Measurements from ENCODE around the gene P3H4.

Gene P3H4

DNA sequence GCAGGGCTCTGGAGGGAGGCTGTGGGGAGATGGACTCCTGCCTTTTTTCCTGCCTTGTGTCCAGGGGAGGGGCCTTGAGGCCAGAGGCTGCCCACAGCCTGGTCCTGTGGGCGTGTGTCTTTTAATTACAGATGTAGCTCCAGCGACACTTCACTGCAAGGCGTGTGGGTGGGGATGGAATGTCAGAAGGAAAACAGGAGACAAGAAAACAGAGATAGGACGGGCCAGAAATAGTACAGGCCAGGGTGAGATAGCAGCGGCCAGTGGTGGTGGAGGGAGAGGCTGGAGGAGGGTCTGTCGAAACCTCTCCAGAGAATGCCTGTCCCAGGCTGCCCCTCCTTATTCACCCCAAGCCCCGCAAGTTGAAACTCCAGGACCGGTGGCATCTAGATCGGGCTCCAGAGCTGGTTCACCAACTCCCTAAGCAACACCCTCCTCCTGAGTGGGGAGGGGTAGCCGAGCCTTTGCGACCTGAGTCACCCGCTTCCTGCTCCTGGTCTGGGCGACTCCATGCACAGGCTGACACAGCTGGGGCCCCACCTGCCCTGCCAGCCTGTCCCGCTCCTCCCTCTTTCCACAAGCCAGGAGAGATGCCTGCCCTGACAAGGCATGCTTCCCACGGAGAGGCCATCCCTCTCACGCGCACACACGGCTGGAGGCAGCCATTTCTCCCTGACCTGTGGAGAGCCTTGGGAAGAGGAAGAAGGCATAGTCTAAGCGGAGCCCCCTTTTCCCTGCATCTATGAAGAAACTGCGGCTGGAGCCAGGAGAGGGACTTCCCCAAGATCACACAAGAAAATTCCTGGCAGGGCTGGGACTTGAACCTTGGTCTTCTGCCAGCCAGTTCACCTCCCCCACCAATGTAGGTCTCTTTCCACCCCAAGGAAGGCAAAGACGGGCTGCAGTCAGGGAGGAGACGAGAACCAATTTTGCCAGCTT, 18.6 kb downstream of the P3H4 start:
- no peaks in the 10 kb centered on the region for H3K36me3 ChIP-seq (ENCODE audit: control insufficient read depth, insufficient read depth, low read length)
- no peak overlapping the region for H3K4me3 ChIP-seq (ENCODE audit: low read length)
- H3K4me1 ChIP-seq (ENCODE audit: control insufficient read depth, insufficient read depth, low read length), result peaks cover 5% of the 10 kb centered on the region; the same call in 1 of the 2 replicates
- H3K27me3 ChIP-seq (ENCODE audit: control insufficient read depth, insufficient read depth, low read length), result no peaks in the 10 kb centered on the region
- WGBS (ENCODE audit: insufficient coverage, insufficient read length), result no CpG with 5 or more reads among the region's 22 CpGs
- no peak overlapping the region for H3K27ac ChIP-seq (ENCODE audit: low read length)
- H3K9me3 ChIP-seq (ENCODE audit: control insufficient read depth, insufficient read depth, low read length), result no peaks in the 10 kb centered on the region
- DNase-seq (ENCODE audit: low read depth, low spot score), result no peak

DNA sequence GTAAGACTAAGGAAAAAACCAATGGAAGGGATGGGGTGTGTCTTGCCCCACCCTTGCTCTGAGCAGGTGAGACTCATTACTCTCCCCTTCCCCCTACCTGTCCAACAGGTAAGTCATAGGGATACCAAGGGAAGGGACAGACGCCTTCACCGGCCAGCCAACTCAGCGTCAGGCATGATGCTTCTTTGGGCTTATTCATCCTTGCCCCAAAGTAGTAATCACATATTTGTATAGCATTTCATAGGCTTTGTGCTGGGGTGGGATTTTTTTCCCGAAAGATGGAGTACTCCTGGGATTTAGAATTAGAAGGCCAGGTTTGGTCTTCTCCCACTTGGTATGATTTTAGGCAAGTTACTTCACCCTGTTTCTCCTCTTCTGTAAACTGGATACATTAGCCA, 24.7 kb downstream of the P3H4 start:
- WGBS (ENCODE audit: insufficient coverage, insufficient read length), result no CpG with 5 or more reads among the region's 4 CpGs
- no peak overlapping the region for H3K4me3 ChIP-seq (ENCODE audit: low read length)
- no peak overlapping the region for H3K27ac ChIP-seq (ENCODE audit: low read length)
- H3K4me1 ChIP-seq (ENCODE audit: control insufficient read depth, insufficient read depth, low read length), result peaks cover 2% of the 10 kb centered on the region; the same call in 1 of the 2 replicates
- H3K9me3 ChIP-seq (ENCODE audit: control insufficient read depth, insufficient read depth, low read length), result no peaks in the 10 kb centered on the region
- no peaks in the 10 kb centered on the region for H3K27me3 ChIP-seq (ENCODE audit: control insufficient read depth, insufficient read depth, low read length)
- H3K36me3 ChIP-seq (ENCODE audit: control insufficient read depth, insufficient read depth, low read length), result no peaks in the 10 kb centered on the region
- DNase-seq (ENCODE audit: low read depth, low spot score), result no peak

DNA sequence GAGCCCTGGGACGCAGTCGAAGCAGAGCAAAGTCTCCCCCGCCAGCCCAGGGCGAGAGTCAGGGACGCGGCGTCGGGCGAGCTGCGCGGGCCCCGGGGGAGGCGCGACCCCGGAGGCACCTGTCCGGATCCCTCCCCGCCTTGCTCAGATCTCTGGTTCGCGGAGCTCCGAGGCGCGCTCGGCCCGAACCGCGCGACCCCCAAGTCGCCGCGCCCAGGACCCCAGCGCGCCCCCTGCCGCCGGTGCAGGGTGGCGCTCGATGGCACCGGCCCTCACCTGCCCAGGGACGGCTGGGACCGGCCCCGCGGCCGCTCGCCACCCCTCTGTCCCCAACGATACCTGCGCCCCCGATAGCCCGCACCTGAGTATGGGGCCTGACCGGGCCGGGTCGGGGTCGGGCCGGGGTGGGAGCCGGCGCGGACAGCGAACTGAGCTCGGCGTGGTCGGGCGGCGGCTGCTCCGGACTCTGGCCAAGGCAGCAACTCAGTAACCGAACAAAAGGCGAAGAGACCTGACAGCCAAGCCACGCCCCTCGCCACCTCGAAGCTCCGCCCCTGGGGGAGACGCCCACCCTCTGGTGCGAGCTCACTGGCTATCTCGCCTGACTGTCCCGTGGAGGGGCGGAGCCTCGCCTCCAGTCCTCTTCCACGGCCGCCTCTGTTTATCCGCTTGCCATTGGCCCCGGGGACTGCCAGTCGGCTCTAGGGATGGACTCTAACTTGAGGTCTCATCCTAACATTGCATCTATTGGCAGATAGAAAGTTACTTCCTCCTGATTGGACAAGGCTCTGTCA, 25.3 kb downstream of the P3H4 start, which contains the start of gene JUP:
Gene JUP (minus strand): TSS at position 485 of the 794 bp plus-strand sequence. CDS start 14,857 bp downstream, outside the sequence.
- H3K4me1 ChIP-seq (ENCODE audit: control insufficient read depth, insufficient read depth, low read length), result peaks cover 2% of the 10 kb centered on the region; the same call in 1 of the 2 replicates
- no CpG with 5 or more reads among the region's 79 CpGs for WGBS (ENCODE audit: insufficient coverage, insufficient read length)
- H3K27ac ChIP-seq (ENCODE audit: low read length), result no peak within 1 kb of the TSS
- peak within 1 kb of the TSS; percentile 79 for H3K4me3 ChIP-seq (ENCODE audit: low read length)
- no peaks in the 10 kb centered on the region for H3K36me3 ChIP-seq (ENCODE audit: control insufficient read depth, insufficient read depth, low read length)
- no peaks in the 10 kb centered on the region for H3K9me3 ChIP-seq (ENCODE audit: control insufficient read depth, insufficient read depth, low read length)
- no peaks in the 10 kb centered on the region for H3K27me3 ChIP-seq (ENCODE audit: control insufficient read depth, insufficient read depth, low read length)
- peak; percentile 99 for DNase-seq (ENCODE audit: low read depth, low spot score)

DNA sequence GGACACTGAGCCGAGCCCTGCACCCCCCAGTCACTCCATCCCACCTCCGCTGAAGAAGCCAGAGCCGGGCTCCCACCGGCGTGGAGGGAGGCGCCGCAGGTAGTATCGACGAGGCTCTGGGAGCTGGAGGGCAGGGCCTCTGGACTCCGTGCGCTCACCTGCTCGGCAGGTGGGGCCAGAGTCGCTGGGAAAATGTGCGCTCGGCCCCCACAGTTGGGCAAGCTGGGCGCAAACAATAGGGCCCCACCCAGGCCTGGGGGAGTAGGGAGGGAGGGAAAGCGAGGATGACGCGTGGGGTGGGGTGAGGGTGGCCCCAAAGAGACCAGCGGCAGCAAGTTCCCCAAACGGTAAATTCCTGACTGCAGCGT, 25.9 kb downstream of the P3H4 start:
- Histone ChIP-seq H3K4me3 (ENCODE audit: low read length) (peak overlapping the region; percentile 79; the same call in 1 of the 2 replicates), H3K27me3 (ENCODE audit: control insufficient read depth, insufficient read depth, low read length) (no peaks in the 10 kb centered on the region), H3K4me1 (ENCODE audit: control insufficient read depth, insufficient read depth, low read length) (peaks cover 2% of the 10 kb centered on the region; the same call in 1 of the 2 replicates), H3K27ac (ENCODE audit: low read length) (no peak overlapping the region), H3K9me3 (ENCODE audit: control insufficient read depth, insufficient read depth, low read length) (no peaks in the 10 kb centered on the region), H3K36me3 (ENCODE audit: control insufficient read depth, insufficient read depth, low read length) (no peaks in the 10 kb centered on the region)
- no CpG with 5 or more reads among the region's 22 CpGs for WGBS (ENCODE audit: insufficient coverage, insufficient read length)
- no peak for DNase-seq (ENCODE audit: low read depth, low spot score)

DNA sequence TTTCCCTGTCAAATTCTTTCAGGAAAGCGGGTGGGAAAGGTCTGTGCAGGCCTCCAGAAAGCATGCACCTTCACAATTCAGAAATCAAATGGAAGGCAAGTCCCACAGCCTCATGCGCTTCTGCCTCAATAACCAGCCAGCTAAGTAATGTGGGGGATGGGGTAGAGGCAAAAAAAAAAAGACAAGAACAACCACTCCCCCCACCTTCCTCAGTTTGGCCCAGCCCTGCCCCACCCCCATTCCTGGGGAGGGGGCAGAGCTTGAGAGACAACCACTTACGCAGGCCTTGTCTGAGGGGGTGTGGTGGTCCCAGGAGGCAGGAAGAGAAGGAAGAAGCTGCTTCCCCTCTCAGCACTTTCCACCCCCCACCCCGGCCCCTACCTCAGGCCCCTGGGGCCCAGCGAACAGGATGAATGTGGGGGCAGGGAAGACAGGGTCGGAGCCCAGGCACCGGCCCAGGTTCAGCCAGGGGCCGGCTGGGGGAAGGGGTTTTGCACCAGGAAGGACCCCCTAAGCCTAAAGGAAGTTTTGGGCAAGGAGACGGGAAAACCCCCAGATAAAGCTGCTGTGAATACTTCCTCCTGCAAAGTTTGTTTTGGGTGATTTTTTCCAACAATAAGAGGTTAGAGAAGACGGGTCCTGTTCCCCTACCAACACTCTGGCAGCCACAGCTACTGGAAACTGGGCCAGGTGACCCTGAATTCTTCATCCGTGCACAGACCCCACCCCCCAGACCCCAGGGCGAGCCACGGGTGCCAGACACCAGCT, 26.5 kb downstream of the P3H4 start:
- WGBS (ENCODE audit: insufficient coverage, insufficient read length), result no CpG with 5 or more reads among the region's 13 CpGs
- DNase-seq (ENCODE audit: low read depth, low spot score), result no peak
- Histone ChIP-seq H3K27ac (ENCODE audit: low read length) (no peak overlapping the region), H3K36me3 (ENCODE audit: control insufficient read depth, insufficient read depth, low read length) (no peaks in the 10 kb centered on the region), H3K27me3 (ENCODE audit: control insufficient read depth, insufficient read depth, low read length) (no peaks in the 10 kb centered on the region), H3K9me3 (ENCODE audit: control insufficient read depth, insufficient read depth, low read length) (no peaks in the 10 kb centered on the region), H3K4me3 (ENCODE audit: low read length) (peak overlapping the region; percentile 79; the same call in 1 of the 2 replicates), H3K4me1 (ENCODE audit: control insufficient read depth, insufficient read depth, low read length) (peaks cover 2% of the 10 kb centered on the region; the same call in 1 of the 2 replicates)

DNA sequence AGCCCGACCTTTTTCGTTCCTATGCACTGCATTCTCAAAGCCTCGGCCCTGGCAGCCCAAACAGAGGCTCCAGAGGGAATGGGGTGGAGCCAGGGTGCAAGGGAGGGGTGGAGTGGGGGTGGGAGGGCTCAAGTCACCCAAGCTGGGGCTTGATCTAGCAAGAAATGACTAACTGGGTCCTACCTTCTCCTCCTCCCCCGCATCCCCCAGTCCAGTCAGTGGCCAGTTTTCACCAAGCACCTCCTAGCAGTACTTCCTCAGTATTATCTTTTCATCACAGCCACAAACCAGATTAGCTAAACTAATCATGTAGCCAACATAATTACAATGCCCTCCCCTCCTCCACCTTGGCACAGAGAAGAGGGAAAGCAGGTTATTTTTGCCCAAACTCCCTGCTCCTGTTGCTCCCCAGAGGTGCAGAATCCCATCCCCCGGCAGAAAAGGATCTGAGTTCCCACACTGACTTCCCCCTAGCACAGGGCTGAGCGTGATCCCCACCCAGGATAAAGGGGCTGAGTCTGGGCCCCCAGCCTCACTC, 27.5 kb downstream of the P3H4 start:
- H3K4me3 ChIP-seq (ENCODE audit: low read length), result peak overlapping the region; percentile 23; the same call in 1 of the 2 replicates
- WGBS (ENCODE audit: insufficient coverage, insufficient read length), result no CpG with 5 or more reads among the region's 6 CpGs
- no peak overlapping the region for H3K27ac ChIP-seq (ENCODE audit: low read length)
- peaks cover 2% of the 10 kb centered on the region; the same call in 1 of the 2 replicates for H3K4me1 ChIP-seq (ENCODE audit: control insufficient read depth, insufficient read depth, low read length)
- no peak for DNase-seq (ENCODE audit: low read depth, low spot score)
- no peaks in the 10 kb centered on the region for H3K27me3 ChIP-seq (ENCODE audit: control insufficient read depth, insufficient read depth, low read length)
- H3K9me3 ChIP-seq (ENCODE audit: control insufficient read depth, insufficient read depth, low read length), result no peaks in the 10 kb centered on the region
- H3K36me3 ChIP-seq (ENCODE audit: control insufficient read depth, insufficient read depth, low read length), result no peaks in the 10 kb centered on the region

DNA sequence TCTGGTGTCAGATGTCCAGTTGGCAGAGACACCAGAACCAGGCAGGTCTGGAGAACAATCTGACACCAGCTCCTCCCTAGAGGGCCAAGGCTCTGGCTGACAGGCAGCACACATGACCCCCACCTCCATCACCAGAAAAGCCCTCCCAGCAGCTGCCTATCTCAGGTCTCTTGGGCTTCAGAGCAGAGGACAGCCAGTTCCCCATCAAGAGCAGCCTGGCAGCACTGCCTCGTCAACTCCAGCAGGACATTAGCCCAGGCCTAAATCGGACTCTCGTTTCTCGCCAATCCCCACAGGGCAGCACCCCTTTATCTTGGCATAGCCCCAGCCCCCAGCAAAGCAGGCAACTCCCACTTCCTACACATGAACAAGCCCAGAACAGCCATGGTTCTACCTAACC, 29.6 kb downstream of the P3H4 start:
- Histone ChIP-seq H3K27me3 (ENCODE audit: control insufficient read depth, insufficient read depth, low read length) (no peaks in the 10 kb centered on the region), H3K9me3 (ENCODE audit: control insufficient read depth, insufficient read depth, low read length) (no peaks in the 10 kb centered on the region), H3K36me3 (ENCODE audit: control insufficient read depth, insufficient read depth, low read length) (no peaks in the 10 kb centered on the region), H3K4me1 (ENCODE audit: control insufficient read depth, insufficient read depth, low read length) (0 out of 2 replicates have a peak, but pooled peaks cover 4% of the 10 kb centered on the region), H3K4me3 (ENCODE audit: low read length) (no peak overlapping the region), H3K27ac (ENCODE audit: low read length) (no peak overlapping the region)
- no peak for DNase-seq (ENCODE audit: low read depth, low spot score)
- no CpG with 5 or more reads among the region's 4 CpGs for WGBS (ENCODE audit: insufficient coverage, insufficient read length)

DNA sequence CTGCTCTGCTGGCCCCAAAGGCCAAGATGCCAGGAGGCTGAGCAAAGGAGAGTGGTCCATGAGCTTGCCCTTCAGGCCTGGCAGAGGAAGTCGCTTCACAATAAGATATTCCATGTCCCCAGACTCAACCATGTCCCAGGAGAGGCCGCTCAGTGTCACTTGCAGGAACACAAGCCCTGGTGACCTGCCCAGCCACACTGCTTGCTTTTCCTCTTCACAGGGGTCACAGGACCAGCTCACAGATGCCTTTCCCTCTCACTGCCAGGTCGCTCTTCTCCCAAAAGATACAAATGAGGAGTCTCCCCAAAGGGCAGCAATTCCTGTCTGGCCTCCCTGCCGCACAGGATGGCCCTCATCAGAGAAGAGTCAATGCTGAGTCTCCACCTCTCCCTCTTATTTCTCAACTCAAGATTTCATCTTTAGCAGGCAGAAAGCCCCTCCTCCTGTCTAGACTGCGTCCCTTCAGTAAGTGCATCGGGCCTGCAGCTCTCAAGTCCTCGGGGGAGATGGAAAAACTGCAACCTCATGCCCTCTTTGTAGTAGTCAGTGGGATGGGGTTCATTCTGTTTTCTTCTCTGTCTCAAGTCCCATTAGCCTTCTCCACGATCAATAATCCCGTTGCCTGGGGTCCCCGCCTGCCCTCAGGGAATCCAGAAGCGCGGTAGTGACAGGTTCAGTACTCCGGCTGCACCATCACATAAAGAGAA, 30.2 kb downstream of the P3H4 start:
- H3K27ac ChIP-seq (ENCODE audit: low read length), result no peak overlapping the region
- peaks cover 6% of the 10 kb centered on the region; the same call in 1 of the 2 replicates for H3K4me1 ChIP-seq (ENCODE audit: control insufficient read depth, insufficient read depth, low read length)
- no peak for DNase-seq (ENCODE audit: low read depth, low spot score)
- no CpG with 5 or more reads among the region's 13 CpGs for WGBS (ENCODE audit: insufficient coverage, insufficient read length)
- no peak overlapping the region for H3K4me3 ChIP-seq (ENCODE audit: low read length)
- H3K36me3 ChIP-seq (ENCODE audit: control insufficient read depth, insufficient read depth, low read length), result no peaks in the 10 kb centered on the region
- H3K27me3 ChIP-seq (ENCODE audit: control insufficient read depth, insufficient read depth, low read length), result no peaks in the 10 kb centered on the region
- no peaks in the 10 kb centered on the region for H3K9me3 ChIP-seq (ENCODE audit: control insufficient read depth, insufficient read depth, low read length)

DNA sequence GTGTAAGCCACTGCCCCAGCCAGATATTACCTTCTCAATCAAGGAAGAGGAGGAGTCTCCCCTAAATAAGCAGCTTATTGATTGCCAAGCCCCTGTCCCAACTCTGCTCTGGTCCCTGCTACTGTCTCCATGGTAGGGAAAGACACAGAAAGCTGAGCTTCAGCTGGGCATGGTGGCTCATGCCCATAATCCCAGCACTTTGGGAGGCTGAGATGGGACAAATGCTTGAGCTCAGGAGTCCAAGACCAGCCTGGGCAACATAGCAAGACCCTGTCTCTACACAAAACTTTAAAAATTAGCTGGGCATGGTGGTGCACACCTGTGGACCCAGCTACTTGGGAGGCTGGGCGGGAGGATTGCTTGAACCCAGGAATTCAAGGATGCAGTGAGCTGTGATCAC, 31.8 kb downstream of the P3H4 start:
- H3K27ac ChIP-seq (ENCODE audit: low read length), result no peak overlapping the region
- WGBS (ENCODE audit: insufficient coverage, insufficient read length), result no CpG with 5 or more reads among the region's 1 CpG
- no peak for DNase-seq (ENCODE audit: low read depth, low spot score)
- H3K4me3 ChIP-seq (ENCODE audit: low read length), result no peak overlapping the region
- H3K36me3 ChIP-seq (ENCODE audit: control insufficient read depth, insufficient read depth, low read length), result no peaks in the 10 kb centered on the region
- no peaks in the 10 kb centered on the region for H3K27me3 ChIP-seq (ENCODE audit: control insufficient read depth, insufficient read depth, low read length)
- no peaks in the 10 kb centered on the region for H3K9me3 ChIP-seq (ENCODE audit: control insufficient read depth, insufficient read depth, low read length)
- peaks cover 9% of the 10 kb centered on the region; the same call in 1 of the 2 replicates for H3K4me1 ChIP-seq (ENCODE audit: control insufficient read depth, insufficient read depth, low read length)
